Neutrophil (primary cell): Measurements from ENCODE around the gene MYO1B.

Source experiments
- H3K27ac ChIP-seq: fragments of 200-600 bp; sonication (generic); 2 replicates; pipeline ENCODE4 v1.5.1; 2016; ENCODE audit warnings: mild to moderate bottlenecking, moderate library complexity
- H3K27me3 ChIP-seq: fragments of 200-600 bp; sonication (generic); 2 replicates; pipeline ENCODE4 v1.6.0; 2016; ENCODE audit warnings: mild to moderate bottlenecking
- H3K36me3 ChIP-seq: fragments of 200-600 bp; sonication (generic); 2 replicates; pipeline ENCODE4 v1.5.1; 2017
- H3K4me1 ChIP-seq, 2 experiments: fragments of 200-600 bp in 1 of 2; sonication (generic) in 1 of 2; 1 replicate in 1 of 2; 2 replicates in 1 of 2; pipeline versions ENCODE4 v1.5.1 to v1.6.1; 2013 to 2016; ENCODE audit warnings: low read depth in 1 of 2, low read length in 1 of 2, mild to moderate bottlenecking in 1 of 2, moderate library complexity in 1 of 2; ENCODE audit not compliant: control insufficient read depth in 1 of 2, insufficient read depth in 1 of 2
- H3K4me3 ChIP-seq, 2 experiments: fragments of 200-600 bp in 1 of 2; sonication (generic) in 1 of 2; 1 replicate in 1 of 2; 2 replicates in 1 of 2; pipeline ENCODE4 v1.5.1; 2013 to 2016; ENCODE audit warnings: low read depth in 1 of 2, low read length in 1 of 2, mild to moderate bottlenecking in 1 of 2, moderate library complexity in 1 of 2
- H3K9me3 ChIP-seq: fragments of 200-600 bp; sonication (generic); 2 replicates; pipeline ENCODE4 v1.5.1; 2016
- TF ChIP-seq, protein P1 (sequence below): fragments of 200-600 bp; sonication (generic); IDR thresholded peaks from 2 replicates; pipeline ENCODE4 v1.5.1; 2016; ENCODE audit warnings: antibody characterized with exemption

MYO1B gene

DNA sequence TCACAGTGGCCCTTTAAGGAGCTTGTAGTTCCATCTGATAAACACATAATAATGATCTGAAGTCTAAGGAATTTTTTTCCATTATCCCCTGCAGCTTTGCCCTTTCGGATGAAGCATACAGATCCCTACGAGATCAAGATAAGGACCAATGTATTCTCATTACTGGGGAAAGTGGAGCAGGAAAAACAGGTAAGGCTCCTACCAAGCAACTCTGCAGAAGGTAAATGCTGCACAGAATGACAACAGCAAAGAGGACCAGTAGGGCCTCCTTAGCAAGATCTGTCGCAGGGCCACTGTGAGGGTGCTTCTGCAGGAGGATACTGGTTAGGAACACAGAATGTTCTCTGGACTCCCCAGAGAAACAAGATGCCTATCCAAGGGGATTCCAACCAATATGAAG, 84.6 kb downstream of the MYO1B start:
- Histone ChIP-seq H3K4me1 (no peaks in the 10 kb centered on the region), H3K4me3 (no peak overlapping the region), H3K27me3 (no peaks in the 10 kb centered on the region), H3K27ac (no peak overlapping the region), H3K9me3 (no peaks in the 10 kb centered on the region), H3K36me3 (no peaks in the 10 kb centered on the region)
- TF ChIP-seq, protein P1, sequence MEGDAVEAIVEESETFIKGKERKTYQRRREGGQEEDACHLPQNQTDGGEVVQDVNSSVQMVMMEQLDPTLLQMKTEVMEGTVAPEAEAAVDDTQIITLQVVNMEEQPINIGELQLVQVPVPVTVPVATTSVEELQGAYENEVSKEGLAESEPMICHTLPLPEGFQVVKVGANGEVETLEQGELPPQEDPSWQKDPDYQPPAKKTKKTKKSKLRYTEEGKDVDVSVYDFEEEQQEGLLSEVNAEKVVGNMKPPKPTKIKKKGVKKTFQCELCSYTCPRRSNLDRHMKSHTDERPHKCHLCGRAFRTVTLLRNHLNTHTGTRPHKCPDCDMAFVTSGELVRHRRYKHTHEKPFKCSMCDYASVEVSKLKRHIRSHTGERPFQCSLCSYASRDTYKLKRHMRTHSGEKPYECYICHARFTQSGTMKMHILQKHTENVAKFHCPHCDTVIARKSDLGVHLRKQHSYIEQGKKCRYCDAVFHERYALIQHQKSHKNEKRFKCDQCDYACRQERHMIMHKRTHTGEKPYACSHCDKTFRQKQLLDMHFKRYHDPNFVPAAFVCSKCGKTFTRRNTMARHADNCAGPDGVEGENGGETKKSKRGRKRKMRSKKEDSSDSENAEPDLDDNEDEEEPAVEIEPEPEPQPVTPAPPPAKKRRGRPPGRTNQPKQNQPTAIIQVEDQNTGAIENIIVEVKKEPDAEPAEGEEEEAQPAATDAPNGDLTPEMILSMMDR, result no peak

DNA sequence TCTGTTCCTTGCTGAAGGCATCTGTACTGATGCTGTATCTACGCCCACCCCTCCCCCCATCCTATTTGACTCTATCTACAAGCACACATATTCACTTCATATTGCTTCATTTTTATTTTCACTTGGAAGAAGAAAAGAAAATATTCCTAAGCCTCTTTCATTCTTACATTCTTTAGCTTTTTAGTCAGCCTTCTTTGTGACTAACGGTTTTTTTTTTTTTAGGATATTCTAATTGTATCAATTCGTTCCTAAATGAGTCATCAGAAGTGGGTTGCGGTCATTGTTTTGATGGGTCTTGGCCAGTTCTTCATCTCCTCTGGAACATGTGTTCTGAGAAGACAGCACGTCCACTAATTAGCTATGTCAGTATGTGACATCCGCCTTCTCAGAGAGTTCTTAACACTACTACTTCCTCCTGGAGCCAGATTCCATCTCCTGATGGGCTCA, 88.7 kb downstream of the MYO1B start:
- no peak overlapping the region for H3K4me3 ChIP-seq
- no peak overlapping the region for H3K27ac ChIP-seq
- no peaks in the 10 kb centered on the region for H3K27me3 ChIP-seq

DNA sequence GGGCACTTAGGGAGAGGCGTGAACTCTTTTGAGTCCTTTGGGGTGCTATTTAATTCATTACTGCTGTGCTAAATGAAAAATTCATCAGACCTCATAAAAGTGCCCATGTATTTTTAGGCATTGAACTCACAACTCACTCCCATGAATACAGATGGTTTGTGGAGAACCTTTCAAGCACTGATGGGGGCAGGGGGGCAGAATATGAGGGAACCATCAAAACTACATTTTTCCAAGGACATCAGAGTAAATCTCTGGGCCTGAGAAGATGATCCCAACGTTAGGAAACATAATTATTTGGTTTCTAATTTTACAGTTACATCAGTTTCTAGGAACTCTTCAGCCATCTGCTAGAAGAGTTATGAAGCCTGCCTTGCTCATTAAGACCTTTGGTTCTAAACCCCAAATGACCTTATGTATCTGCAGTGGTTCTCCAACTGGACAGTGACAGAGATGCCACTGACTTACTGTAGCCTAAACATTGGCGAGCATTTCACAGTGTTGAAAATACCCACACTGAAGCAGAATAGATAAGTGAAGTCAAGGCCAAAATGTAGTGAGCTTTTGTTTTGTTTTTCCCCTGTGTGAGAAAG, 90.8 kb downstream of the MYO1B start:
- Histone ChIP-seq H3K36me3 (no peaks in the 10 kb centered on the region), H3K4me3 (no peak overlapping the region), H3K27ac (no peak overlapping the region), H3K27me3 (no peaks in the 10 kb centered on the region), H3K9me3 (no peaks in the 10 kb centered on the region), H3K4me1 (no peaks in the 10 kb centered on the region)
- TF ChIP-seq, protein P1, result no peak

More for the DNA sequence above, 88.7 kb downstream of the MYO1B start:
- TF ChIP-seq, protein P1, result no peak
- Histone ChIP-seq H3K9me3 (no peaks in the 10 kb centered on the region), H3K36me3 (no peaks in the 10 kb centered on the region), H3K4me1 (no peaks in the 10 kb centered on the region)

DNA sequence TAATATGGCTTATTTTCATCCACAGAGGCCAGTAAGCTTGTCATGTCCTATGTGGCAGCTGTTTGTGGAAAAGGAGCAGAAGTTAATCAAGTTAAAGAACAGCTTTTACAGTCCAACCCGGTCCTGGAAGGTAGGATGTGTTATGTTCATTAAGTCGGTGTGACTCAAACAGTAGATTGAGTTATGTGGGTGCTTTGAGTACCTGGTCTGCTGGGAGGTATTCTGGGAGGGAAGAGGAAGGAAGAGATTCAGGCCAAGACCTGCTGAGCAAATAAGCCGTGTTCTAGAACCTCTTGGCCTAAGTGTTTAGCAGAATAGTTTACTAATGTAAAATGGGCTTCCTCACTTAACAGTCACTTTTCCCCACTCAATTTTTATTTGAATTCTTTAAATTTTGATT, 96.2 kb downstream of the MYO1B start:
- Histone ChIP-seq H3K27ac (no peak overlapping the region), H3K36me3 (no peaks in the 10 kb centered on the region), H3K9me3 (no peaks in the 10 kb centered on the region), H3K4me3 (no peak overlapping the region), H3K27me3 (no peaks in the 10 kb centered on the region), H3K4me1 (no peaks in the 10 kb centered on the region)
- TF ChIP-seq, protein P1, result no peak

DNA sequence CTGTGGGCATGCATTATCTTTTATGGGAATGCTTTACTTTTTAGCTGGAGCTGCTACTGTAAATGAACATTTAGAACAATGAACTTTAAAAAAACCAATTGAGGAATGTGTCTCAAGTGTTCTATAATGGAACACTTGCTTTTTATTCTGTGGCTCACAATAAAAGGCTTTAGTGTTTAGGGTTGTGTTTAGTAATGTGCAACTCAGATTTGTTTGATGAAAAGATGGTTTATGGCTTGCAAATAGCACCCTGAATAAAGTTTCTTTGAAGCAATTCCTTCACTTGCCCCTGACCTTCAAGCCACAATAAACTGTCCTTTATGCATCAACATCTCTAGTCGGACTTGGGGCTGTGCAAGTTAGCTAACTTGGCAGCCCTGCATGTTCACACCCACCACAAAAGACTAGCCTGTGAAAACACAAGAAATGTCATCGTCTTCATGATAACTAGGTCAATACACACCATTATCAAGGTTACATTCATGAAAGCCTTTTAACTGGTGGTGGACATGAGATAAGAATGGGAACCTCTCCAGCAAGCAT, 98.7 kb downstream of the MYO1B start:
- H3K27ac ChIP-seq, result no peak overlapping the region
- TF ChIP-seq, protein P1, result no peak
- H3K36me3 ChIP-seq, result no peaks in the 10 kb centered on the region
- H3K9me3 ChIP-seq, result no peaks in the 10 kb centered on the region
- no peaks in the 10 kb centered on the region for H3K4me1 ChIP-seq
- no peaks in the 10 kb centered on the region for H3K27me3 ChIP-seq
- no peak overlapping the region for H3K4me3 ChIP-seq
